Vagina (tissue), 2 donors: Measurements from ENCODE around the gene HMGA1. TPM values are rescaled to one million over a fixed set of nuclear protein-coding genes. Genes with fewer than 3 reads are reported as not detected.

Experiments
- DNase-seq, 2 donors: peaks; one replicate each; pipeline ENCODE4 v3.0.0-alpha.2; 2017; ENCODE audit errors: extremely low spot score in 2 of 2
- H3K27ac ChIP-seq: fragments of 200-600 bp; sonication (generic); one replicate; pipeline ENCODE4 v1.5.1; 2019
- H3K27me3 ChIP-seq: fragments of 200-600 bp; sonication (generic); one replicate; pipeline ENCODE4 v1.5.1; 2019
- H3K36me3 ChIP-seq, 2 donors: fragments of 200-600 bp; sonication (generic); one replicate each; pipeline ENCODE4 v1.5.1; 2017 to 2019
- H3K4me1 ChIP-seq: fragments of 200-600 bp; sonication (generic); one replicate; pipeline ENCODE4 v1.5.1; 2019
- H3K4me3 ChIP-seq, 2 donors: fragments of 200-600 bp; sonication (generic); 1 replicate in 1 of 2; 2 replicates in 1 of 2; pipeline ENCODE4 v1.5.1; 2016 to 2019
- H3K9me3 ChIP-seq: fragments of 200-600 bp; sonication (generic); one replicate; pipeline ENCODE4 v1.5.1; 2019
- POLR2A ChIP-seq, 2 donors: fragments of 450-650 bp; IDR thresholded peaks; one replicate each; pipeline ENCODE4 v1.6.1; 2017; ENCODE audit warnings: antibody characterized with exemption in 2 of 2, mild to moderate bottlenecking in 2 of 2, moderate library complexity in 2 of 2
- POLR2AphosphoS5 ChIP-seq, 2 donors: sonication (generic); formaldehyde crosslinking; IDR thresholded peaks; one replicate each; pipeline ENCODE4 v1.9.0; 2017; ENCODE audit warnings: antibody characterized with exemption in 2 of 2, mild to moderate bottlenecking in 2 of 2, low read depth in 1 of 2; ENCODE audit not compliant: insufficient read depth in 1 of 2
- intact Hi-C: fragments of 100-400 bp; cut with DNase I; formaldehyde crosslinking; loops from one replicate; pipeline ENCODE4 v1.15.1; 2023
- total RNA-seq: library from RNA; depleted of rRNA; stranded (reverse); fragments of >200 nt; gene quantifications from one replicate; pipeline ENCODE4 v1.2.3, GENCODE V29; 2016
- TF ChIP-seq, protein P1 (sequence below), 3 experiments: fragments of 450-650 bp in 2 of 3; fragments of 200-600 bp in 1 of 3; sonication (generic) in 1 of 3; IDR thresholded peaks; one replicate each; pipeline ENCODE4 v1.5.1; 2017 to 2019; ENCODE audit warnings: antibody characterized with exemption in 3 of 3, mild to moderate bottlenecking in 2 of 3, moderate library complexity in 2 of 3

HMGA1 gene
- total RNA-seq, 1 donor from 2014 or later: 65.6 TPM

DNA sequence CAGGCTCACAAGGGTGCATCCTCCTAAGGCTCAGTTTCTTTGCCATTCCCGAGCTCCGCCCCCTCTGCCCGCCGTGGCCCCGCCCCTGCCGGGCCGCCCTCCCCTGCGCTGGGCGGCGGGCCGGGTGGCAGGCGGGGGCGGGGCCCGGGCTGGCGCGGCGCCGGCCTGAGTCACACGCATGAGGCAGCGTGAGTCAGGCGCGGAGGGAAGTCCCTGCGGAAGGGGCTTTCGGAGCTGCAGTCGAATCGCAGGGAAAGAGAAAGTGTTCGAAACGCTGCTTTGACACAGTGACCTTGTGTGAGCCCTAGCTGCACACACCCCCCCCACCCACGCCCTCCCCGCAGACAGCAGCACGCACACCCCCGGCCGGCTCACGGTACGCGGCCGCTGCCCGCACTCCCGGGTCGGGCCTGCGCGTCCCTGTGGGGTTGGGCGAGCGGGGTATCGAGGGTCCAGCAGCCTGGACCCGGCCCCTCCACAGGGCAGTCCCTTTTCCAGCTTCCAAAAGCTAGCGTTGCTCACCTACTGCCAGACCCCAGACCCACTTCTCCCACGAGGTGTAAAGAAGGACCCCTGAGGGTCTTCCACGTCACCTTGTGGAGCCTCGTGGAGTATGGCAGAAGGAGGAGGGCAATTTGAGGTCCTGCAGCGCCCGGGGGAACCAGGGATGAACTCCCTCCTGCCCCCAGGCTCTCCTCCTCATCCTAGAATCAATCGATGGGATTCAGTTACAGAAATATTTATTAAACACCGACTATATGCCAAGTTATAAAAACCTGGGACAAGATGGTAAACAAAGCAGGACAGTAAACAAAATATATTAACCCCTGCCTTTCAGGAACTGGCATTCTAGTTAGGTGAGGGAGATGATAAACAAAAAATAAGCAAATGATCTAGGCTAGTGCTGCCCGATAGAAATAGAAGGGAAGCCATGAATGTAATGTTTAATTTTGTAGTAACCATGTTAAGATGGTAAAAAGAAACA, 12.4 kb upstream of the HMGA1 start:
- no peaks in the 10 kb centered on the region for H3K9me3 ChIP-seq
- no peaks in the 10 kb centered on the region for H3K27me3 ChIP-seq
- intact Hi-C loops: no loop called here
- DNase-seq: peak in 1 of 2 donors; percentile 96
- no peaks in the 10 kb centered on the region for H3K36me3 ChIP-seq
- H3K4me3 ChIP-seq: peak overlapping the region; percentile 75 to 90
- H3K4me1 ChIP-seq: peaks cover 29% of the 10 kb centered on the region
- H3K27ac ChIP-seq: peak overlapping the region; percentile 100
- TF ChIP-seq, protein P1, sequence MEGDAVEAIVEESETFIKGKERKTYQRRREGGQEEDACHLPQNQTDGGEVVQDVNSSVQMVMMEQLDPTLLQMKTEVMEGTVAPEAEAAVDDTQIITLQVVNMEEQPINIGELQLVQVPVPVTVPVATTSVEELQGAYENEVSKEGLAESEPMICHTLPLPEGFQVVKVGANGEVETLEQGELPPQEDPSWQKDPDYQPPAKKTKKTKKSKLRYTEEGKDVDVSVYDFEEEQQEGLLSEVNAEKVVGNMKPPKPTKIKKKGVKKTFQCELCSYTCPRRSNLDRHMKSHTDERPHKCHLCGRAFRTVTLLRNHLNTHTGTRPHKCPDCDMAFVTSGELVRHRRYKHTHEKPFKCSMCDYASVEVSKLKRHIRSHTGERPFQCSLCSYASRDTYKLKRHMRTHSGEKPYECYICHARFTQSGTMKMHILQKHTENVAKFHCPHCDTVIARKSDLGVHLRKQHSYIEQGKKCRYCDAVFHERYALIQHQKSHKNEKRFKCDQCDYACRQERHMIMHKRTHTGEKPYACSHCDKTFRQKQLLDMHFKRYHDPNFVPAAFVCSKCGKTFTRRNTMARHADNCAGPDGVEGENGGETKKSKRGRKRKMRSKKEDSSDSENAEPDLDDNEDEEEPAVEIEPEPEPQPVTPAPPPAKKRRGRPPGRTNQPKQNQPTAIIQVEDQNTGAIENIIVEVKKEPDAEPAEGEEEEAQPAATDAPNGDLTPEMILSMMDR (IDR thresholded peaks at IDR 0.05): no peak
- TF ChIP-seq POLR2A (IDR thresholded peaks at IDR 0.05) (peak in 1 of 2 donors; percentile 87), POLR2AphosphoS5 (IDR thresholded peaks at IDR 0.05; ENCODE audit: insufficient read depth in 1 of 2, low read depth in 1 of 2) (peak; percentile 35 to 95)

DNA sequence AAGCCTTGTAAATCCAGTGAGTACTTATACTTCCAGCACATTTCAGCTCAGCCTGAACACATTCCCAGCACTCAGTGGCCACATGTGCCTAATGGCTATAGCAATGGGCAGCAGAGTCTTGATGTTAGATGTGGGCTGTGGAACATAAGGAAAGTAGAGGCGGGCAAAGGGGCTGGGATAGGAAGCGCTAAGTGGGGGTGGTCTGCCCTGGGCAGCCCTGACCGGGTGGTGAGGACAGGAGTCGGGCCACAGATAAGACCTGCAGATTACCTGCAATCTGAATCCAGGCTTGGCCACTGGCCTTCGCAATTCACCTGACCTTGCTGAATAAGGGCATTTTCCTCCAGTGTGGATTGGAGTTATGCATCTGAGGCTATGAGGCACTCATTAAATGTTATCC, 11.1 kb upstream of the HMGA1 start:
- peak overlapping the region; percentile 100 for H3K27ac ChIP-seq

DNA sequence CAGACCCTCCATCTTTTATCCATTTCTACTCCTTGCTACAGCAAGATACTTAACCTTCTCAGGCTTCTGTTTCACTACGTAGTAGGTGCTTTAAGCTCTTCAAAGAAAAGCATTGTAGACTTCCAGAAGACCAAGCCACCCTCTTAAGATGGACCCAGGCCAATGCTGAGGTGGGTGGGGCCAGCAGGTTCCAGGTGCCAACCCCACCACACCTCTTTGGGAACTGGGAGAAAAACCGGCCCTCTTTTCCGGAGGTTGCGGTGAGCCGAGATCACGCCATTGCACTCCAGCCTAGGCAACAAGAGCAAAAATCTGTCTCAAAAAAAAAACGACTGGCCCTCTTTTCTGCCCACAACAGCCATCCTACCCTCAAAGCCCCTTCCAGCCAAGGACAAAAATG, 10.6 kb upstream of the HMGA1 start:
- TF ChIP-seq, protein P1 (IDR thresholded peaks at IDR 0.05): no peak
- no peak for TF ChIP-seq POLR2A (IDR thresholded peaks at IDR 0.05)
- TF ChIP-seq POLR2AphosphoS5 (IDR thresholded peaks at IDR 0.05; ENCODE audit: insufficient read depth in 1 of 2, low read depth in 1 of 2): no peak
- peak overlapping the region; percentile 33 for H3K27ac ChIP-seq
- DNase-seq: no peak
- intact Hi-C loops: no loop called here
- H3K36me3 ChIP-seq: no peaks in the 10 kb centered on the region
- peaks cover 29% of the 10 kb centered on the region for H3K4me1 ChIP-seq
- H3K27me3 ChIP-seq: no peaks in the 10 kb centered on the region
- no peak overlapping the region for H3K4me3 ChIP-seq
- H3K9me3 ChIP-seq: no peaks in the 10 kb centered on the region

More for the DNA sequence above, 11.1 kb upstream of the HMGA1 start:
- no peaks in the 10 kb centered on the region for H3K27me3 ChIP-seq
- no peaks in the 10 kb centered on the region for H3K36me3 ChIP-seq
- TF ChIP-seq POLR2AphosphoS5 (IDR thresholded peaks at IDR 0.05; ENCODE audit: insufficient read depth in 1 of 2, low read depth in 1 of 2) (no peak), POLR2A (IDR thresholded peaks at IDR 0.05) (no peak)
- TF ChIP-seq, protein P1 (IDR thresholded peaks at IDR 0.05): no peak
- no peak overlapping the region for H3K4me3 ChIP-seq
- peaks cover 29% of the 10 kb centered on the region for H3K4me1 ChIP-seq
- DNase-seq: no peak
- no peaks in the 10 kb centered on the region for H3K9me3 ChIP-seq
- intact Hi-C loops: no loop called here

DNA sequence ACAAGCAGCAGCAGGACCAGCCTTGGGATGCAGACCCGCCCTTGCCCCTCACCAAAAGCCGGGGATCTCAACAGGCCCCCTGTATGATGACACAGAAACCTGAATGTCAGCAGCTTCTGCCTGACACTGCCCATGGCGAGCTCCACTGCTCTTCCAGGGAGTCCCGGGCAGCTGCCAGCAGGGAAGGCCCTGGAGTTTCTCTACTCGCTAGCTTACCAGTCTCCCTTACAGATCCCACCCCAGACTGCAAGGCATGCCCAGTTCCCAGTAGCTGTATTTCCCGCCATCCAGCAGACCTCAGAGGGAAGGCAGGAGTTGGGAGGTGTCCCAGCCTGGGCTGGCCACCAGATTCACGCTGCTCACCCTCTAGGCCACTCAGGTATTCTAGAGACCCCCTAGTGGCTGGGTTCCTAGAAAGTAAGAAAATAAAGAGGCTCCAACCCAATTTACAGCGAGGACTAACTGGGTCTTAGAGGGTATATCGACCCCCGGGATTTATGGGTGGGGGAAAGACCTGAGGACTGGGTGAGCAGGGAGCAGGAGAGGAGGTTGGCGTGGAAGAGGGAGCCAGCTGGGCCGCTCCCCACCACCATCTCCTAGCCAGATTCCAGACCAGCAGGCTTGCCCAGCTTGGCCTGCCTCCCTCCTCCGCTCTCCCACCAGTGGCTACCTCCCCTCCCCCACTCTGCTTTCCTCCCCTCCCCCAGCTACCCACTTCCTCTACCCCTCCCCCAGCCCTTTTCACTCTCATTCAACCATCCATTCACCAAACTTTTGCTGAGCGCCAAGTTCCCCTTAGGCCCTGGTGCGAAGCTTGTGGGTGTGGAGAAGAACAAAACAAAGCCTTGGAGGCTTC, 9.7 kb upstream of the HMGA1 start:
- Histone ChIP-seq H3K27ac (peak overlapping the region; percentile 33), H3K4me3 (no peak overlapping the region), H3K4me1 (peaks cover 29% of the 10 kb centered on the region), H3K36me3 (no peaks in the 10 kb centered on the region), H3K27me3 (no peaks in the 10 kb centered on the region), H3K9me3 (no peaks in the 10 kb centered on the region)
- no peak for DNase-seq
- no peak for TF ChIP-seq POLR2AphosphoS5 (IDR thresholded peaks at IDR 0.05; ENCODE audit: insufficient read depth in 1 of 2, low read depth in 1 of 2)
- TF ChIP-seq, protein P1 (IDR thresholded peaks at IDR 0.05): no peak
- no peak for TF ChIP-seq POLR2A (IDR thresholded peaks at IDR 0.05)
- intact Hi-C loops: no loop called here
